ENCODE data around the gene COLEC11.
"Not testable (repeated sequence)": the region's sequence is repeated elsewhere in the genome, so short reads cannot be mapped to it uniquely, and the experiment has no call there.

Gene COLEC11

DNA sequence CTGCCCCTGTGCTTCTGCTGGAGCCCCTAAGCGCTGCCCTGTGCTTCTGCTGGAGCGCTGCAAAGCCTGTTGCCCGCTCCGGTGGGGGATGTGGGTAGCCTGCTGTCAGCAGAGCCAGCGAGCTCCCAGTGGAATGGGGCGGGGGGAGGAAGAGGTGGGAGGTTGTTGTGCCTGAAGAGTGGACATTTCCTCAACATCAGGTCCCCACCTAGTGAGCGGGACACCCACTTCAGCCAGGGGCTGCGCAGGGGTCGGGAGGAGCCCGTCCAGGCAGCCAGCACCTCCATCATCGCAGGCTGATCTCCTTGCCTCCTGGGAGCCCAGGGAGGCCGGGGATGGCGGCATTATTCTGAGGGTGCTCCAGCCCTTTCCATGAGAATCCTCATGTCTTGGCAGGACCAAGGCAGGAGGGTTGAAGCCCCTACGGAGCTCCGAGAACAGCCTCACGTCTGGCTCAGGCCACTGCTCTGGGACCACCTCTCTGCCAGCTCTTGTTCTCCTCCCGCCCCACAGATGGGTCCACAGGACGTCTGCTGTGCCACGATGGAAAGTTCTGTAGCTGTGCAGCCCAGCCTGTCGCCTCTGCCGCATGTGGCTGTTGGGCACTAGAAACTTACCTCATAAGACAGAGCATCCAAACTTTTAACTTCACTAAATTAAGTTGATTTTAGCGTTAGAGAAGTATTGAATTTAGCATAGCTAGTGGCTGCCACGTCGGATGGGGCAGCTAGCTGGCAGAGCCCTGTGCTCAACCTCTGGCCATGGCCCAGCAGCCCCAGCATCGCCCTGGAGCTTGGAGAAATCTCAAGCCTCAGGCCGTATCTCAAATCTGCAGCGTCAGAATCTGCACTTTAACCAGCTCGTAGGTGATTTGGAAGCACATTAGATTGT, 61.2 kb downstream of the COLEC11 start:
- DNase-seq, result no peak

DNA sequence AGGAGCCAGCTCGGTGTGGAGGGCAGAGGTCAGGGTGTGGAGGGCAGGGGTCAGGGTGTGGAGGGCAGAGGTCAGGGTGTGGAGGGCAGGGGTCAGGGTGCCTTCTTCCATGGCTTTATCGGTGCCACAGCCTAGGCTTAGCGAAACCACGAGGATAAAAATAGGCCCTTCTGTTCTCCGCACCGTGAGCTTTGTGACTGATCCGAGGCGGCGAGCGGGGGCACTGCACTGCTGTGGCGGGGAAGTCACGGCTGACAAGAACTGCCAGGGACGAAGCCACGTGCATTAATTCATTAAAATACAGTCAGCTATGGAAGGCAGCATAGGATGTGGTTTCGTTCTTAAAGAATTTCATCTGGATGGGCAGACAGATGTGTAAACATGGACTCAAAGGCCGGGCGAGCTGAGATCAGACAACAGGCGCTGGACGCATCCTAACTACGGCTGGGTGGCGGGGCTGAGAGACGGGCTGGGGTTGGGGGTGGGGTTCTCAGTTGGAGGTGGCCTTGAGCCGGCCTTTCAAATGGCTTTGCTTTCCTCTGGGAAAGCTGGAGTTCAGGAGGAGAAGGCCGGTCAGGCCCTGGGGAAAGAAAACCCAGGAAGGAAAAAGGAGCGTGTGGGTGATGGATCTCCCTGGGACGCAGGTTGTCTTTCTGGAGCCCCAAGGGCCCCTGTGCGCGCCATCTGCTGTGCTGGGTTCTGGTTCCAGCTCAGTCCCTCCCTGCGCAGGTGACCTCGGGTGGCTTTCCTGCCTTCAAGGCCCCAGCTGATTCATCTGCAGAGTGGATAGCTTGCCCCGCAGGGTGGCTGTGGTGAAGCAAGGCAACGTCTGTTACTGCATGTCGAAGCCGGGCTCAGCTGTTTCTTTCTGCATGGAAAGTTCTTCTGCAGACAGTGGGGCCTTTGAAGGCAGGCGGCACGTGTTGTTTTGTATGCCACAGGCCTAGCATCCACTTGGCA, 62.1 kb downstream of the COLEC11 start:
- peak; percentile 21 for DNase-seq

DNA sequence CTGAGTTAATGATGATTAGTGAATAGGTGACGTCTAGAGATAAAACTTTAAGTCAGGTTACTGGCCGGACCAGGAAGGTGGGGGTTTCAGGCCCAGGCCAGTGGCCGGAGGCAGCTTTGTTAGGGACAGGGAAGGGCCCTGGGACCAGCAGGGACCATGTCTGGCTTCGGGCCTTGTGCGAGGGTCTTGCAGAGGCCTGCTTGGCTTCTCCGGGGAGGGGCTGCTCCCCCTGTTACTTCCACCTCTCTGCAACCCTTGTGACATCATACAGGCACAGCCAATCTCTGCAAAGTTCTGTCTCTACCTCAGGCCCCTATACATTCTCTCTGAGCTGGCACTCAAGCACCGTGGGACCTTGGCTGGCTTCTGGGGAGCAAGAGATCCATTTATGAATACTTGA, 63.0 kb downstream of the COLEC11 start, which contains the start of gene ALLC:
TSS of gene ALLC (plus strand) at position 320 of the 400 bp plus-strand sequence. CDS start 12,958 bp downstream, outside the sequence.
- DNase-seq, result no peak

DNA sequence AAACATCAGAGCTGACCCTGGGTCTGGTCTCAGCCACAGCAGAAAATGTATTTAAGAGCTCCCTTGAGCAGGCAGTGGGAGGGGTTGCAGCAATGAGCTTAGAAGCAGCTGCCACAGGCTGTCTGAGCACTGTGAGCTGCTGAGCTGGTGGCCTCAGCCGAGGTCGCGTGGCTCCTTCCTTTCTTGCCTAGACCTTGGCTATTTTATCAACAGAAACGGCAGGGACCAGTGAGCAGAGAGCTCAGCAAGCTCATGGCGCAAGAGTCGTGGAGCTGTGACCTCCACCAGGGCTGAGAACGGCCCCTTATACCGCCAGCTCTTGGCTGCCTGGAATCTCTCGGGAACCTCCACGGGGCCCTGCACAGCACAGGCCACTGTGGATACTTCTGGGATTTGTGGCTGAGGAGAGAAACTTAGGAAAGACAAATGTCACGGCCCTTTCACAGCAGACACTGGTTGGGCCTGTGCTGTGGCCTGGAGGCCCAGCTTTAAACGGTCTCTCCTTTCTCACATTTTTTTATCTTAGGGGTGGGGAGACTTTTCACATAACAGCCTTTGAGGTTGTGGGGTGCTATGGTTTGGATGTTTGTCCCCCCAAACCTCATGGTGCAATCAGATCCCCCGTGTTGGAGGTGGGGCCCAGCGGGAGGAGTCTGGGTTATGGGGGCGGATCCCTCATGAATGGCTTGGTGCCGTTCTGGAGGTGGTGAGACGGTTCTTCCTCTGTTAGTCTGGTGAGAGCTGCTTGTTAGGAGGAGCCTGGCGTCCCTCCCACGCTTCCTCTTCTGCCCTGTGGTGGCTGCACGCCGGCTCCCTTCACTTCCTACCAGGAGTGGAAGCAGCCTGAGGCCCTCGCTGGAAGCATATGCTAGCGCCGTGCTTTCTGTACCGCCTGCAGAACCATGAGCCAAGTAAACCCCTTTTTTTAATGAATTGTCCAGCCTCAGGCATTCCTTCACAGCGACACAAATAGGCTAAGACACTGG, 64.8 kb downstream of the COLEC11 start:
- no peak for DNase-seq

DNA sequence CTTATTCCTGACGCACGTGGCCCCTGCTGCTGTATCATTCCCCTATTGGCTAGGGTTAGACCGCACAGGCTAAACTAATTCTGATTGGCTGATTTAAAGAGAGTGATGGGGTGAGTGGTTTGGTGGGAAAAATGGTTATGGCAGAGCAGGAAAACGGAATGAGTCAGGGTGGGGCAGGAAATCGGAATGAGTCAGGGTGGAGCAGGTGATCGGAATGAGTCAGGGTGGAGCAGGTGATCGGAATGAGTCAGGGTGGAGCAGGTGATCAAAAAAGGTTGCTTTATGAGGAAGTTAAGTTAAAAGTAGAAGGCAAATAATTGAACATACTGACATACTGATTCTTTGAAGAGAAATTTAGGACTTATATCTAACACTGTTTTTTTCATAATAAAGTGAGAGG, 65.7 kb downstream of the COLEC11 start:
- DNase-seq, result not testable (repeated sequence)

DNA sequence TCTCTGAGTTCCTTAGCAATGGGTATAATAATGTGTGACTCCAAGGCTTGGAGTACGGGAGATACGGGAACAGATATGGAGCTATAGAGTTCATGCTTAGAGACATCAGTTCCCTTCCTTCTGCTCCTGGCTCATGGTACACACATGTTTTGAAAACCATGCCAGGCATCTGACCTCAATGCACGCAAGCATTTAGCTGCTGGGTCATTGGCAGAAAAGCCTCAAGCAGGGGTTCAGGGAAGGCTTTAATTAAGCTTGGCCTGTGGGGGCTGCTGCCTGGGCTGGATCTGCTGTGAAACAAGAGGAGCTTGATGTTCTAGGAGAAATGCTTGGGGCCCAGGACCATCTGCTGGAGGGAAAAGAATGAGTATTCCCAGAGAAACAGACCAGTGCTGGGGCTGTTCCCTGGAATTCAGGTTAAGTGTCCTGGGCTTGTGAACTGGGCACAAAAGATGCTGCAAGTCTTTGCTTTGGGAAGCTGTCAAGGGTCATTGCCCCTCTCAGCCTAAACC, 66.3 kb downstream of the COLEC11 start:
- no peak for DNase-seq

DNA sequence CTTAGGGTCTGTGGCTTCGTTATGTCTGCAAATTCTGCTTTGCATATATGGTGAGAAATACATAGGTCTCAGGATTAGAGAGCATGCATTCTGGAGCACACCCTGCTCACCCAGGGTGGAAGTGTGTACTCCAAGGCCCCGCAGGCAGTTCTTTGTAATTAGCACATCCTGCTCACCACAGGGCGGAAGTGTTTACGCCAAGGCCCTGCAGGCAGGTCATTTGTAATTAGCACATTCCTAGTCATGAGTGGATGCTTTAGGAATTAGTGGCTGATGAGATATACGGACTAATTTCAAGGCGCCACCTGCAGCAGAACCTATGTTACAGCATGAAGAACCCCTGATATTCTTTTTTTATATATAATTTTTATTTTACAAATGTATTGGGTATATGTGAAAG, 67.3 kb downstream of the COLEC11 start:
- DNase-seq, result no peak

DNA sequence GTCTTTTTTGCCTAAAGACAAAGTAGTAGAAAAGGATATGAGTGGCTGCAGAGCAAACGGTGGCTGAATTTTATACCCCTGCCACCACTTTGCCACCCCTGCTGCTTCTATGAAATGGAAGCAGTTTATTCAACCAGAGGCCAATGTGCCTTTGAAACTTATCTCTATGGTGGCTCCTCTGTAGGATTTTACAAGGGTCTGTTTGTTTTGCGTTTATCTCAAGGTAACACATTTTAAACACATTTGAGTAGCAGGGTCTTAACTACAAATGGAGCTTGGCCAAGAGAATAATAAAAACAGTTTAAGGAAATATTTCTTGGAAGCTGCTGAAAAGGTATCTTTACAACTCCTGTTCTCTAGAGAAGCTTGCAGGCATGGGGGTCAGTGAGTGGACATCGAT, 69.2 kb downstream of the COLEC11 start:
- no peak for DNase-seq

DNA sequence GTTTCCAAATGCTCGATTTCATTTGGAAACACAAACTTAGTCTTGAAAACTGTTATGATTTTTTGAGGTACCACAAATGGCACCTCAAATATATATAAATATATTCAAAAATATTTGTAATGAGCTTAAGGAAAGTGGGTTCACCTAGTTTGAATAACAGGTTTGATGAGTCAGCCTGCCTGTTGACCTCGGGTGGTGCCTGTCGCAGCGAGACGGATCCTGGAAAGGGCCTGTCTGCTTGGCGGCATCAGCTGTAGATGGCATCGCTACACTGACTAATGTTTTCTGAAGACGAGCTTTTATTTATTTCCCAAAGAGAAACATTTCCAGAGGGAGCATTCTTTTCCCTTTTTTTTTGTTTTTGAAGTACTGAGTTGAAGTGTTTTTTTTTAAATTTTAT, 70.0 kb downstream of the COLEC11 start:
- DNase-seq, result no peak

DNA sequence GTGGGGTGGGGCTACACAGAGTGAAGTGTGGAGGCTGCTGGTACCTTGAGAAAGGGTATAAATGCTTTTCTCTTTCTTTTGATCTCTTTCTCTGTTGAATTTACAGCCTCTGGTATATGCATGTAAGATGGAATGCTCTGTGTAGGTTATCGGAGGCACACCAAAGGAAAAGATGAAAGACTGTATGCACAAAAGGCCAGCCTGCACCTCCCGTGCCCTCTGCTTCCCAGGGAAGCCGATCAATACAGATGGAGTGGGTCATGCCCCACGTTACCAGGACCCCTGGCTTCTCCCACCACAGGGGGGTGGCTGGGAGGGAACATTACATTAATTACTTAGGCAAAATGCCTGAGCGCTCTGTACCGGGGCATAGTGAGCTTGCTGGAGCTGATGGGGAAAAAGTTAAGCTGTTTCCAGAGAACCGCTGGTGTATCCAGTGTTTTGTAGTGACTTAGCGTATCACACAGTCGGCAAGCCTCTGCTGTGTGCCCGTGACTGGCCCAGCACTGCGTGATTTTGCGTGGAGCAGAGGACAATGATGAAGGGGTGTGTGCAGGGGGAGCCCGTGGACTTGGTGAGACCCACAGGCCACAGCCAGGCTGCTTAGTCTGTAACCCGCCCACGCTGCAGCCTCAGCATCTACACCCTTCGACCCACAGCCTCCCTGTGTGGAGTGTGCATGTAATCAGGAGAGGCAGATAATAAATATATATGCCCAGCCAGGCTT, 71.1 kb downstream of the COLEC11 start:
- DNase-seq, result no peak

DNA sequence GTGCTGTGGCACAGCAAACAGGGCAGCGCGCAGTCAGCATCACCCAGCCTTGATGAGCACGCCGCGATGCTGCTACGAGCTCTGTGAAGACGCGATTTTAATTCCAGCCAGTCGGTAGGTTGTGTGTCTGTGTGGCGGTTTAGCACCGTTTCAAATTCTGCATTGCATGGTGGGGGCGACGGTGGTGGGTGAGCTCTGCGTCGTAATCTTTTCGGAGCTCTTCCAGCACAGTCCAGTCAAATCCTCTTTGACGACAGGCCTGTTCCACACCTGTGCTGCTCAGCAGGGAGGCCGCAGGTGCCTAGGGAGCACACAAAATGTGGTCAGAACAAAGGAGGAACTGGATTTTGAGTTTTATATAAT, 71.7 kb downstream of the COLEC11 start:
- no peak for DNase-seq

DNA sequence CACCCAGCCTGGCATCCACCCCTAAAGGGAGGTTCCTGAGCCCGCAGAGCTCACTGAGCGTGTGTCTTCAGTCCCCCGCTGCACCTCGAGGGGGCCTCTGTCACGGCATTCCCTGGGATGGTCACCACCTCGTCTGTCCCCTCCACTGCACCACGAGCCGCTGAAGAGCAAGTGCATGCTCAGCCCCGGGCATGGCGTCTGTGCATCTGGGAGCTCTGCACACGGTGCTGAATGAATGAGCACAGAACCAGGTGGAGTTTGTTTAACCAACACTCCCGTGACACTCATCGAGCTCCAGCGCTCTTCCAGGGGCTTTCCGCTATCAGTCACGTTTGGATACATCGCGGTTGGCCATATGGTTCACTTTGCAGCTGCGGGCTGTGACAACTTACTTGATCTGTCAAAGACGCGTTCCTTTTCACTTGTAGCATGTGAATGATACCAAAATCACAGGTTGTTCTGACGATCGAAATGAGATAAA, 72.3 kb downstream of the COLEC11 start:
- DNase-seq, result no peak

DNA sequence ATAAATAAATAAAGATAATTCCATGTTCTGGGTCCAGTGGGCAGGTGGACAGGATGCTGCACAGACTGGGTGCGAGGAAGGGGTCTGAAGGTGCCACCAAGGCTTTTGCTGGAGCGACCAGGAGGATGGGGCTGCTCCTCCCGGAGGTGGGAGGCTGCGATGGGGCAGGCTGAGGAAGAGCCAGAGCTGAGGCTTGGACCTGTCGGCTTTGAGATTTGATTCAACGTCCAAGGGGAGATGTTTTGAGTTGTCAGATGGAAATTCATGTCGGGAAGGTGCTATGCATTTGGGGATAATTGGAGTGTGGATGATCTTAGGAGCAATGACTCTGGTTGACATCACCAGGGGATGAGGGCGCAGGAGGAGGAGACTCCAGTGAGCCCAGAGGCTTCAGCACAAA, 74.7 kb downstream of the COLEC11 start:
- no peak for DNase-seq

DNA sequence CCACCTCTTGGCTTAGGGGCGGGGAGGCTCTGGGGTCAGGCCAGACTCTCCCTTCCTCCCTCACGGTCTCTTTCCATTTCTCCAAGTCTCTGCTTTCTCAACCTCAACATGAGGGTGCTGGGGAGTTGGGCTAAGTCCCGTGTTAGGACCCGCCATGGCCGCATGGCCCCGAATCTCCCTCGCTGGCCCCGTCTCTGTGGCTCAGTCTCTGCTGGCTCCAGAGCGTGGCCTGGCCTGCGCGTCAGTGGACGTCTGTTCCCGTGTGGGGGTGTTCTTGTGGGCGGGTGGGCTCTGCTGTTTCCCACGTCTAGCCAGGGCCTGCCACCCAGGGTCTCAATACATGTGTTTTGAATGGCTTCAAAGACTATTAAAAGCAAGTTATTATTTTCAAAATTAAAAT, 75.5 kb downstream of the COLEC11 start:
- DNase-seq, result no peak

DNA sequence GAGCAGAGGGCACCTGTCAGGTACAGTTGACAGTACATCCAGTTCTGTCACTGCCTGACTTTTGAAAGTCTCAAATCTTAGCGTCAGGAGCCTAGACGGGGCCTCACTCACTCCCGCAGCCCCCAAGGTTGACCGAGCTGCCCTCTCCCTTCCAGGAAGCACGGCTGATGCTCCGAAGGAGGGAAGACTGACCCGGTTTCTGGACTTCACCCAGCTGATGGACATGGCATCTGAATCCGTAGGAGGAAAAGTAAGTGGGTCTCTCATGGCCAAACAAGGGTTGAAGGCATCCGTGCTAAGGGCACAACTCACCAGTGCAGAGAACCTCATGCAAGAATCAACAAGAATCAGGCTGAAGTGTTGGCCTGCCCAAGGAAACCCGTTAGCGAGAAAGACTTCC, 76.0 kb downstream of the COLEC11 start:
- DNase-seq, result no peak

DNA sequence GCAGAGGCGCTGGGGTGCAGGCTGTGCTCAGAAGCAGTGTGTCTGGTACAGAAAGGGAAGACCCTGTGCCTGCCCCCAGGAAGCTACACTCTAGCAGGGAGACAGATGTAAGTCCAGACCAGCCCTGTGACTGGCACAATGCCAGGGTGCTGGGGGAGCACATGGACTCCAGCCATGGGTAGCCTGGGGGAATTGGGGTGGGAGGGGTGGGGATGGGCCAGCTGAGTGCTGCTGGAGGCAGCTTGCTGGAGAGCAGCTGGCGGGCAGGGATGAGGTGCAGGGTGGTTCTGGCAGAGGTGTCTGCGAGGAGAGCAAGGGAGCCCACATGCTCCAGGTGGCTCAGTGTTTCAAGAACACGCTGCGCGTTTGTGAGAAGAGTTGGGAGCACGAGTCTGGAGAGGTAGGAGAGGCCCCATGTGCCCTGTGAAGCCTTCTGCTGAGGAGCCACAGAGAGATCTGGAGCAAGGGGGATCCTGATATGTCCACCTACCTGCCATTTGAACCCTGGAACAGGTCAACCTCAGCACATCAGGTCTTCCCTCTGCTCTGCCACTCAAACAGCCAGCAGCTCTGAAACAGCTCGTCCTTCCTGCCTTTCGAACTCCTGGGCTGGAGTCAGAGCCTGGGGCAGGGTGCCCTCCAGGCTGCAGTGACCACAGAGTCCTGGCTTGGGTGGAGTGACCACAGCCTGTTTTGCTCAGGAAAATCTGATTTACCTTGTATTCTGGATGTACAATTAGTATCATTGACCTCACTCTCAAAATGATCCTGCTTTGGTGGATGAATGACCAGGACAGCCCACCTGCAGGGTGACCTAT, 78.2 kb downstream of the COLEC11 start:
- DNase-seq, result no peak

DNA sequence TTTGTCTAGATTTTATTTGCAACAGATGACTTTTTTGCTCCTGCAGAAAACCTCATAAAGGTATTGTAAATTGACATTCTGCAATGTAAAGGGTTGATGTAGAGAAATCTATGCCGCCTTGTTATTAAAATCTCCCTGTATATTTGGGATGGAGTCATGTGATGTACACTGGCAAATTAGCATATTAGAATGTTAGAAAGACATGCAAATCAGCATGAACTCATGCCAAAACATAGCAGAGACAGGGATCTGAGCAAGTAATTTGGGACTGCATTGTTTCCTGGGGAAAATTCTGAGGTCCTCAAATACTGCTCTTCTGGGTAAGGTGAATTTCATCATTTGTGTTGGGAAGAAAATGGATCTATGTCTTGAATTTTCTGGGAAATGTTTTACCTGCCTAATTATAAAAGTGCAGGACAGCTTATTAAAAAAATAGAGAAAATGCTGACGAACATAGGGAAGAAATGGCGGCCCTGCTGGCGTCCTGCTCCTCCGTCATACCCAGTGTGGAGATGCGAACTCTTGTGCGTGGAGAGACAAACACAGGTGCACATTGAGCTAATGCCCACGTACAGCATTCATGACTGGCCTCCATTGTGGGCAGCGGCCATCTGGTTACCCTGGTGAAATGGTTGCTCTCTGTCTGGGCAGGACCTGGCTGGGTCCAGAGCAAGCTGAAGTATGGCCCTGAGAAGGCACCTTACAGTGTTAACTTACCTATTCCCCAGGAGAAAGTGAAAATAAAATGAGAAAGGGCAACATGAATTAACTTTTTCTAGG, 79.3 kb downstream of the COLEC11 start:
- no peak for DNase-seq

DNA sequence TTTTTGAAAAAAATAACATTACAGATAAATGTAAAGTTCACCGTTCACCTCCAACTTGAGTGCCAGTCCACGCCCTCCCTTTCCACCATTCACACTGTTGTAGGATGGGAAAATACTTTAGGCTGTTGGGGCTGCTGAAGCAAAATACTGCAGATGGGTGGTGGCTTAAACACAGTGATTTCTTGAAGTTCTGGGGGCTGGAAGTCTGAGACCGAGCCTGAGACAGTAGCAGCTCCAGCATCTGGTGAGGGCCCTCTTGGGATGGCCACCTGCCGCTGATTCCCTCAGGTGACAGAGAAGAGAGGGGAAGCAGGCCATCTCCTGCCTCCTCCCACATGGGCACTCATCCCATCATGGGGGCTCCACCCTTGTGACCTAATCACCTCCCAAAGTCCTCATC, 80.8 kb downstream of the COLEC11 start:
- DNase-seq, result no peak

DNA sequence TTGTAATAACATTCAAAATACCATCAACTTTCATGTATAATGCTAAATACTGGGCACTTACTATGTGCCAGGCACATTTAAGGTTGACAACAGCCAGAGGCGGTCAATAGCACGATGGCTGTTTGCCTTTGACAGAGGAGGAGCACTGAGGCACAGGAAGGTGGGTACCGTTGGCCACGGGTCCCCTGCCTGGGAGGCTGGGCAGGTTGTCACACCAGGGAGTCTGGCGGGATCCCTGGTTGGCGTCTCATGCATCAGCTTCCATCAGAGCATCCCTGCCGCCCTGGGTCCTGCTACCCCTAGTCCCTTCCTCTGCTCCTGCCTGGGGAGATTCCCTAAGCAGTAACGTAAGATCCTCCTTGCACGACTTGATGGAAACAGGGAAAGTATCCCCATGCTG, 82.5 kb downstream of the COLEC11 start:
- no peak for DNase-seq
